Raji (cell line): ENCODE measurements around the gene DUSP28.

Source experiments
- POLR2A ChIP-seq: IDR thresholded peaks from 2 replicates; pipeline ENCODE4 v1.6.1; 2011; ENCODE audit warnings: low read depth, low read length, control low read depth; ENCODE audit not compliant: insufficient read depth

Gene DUSP28

DNA sequence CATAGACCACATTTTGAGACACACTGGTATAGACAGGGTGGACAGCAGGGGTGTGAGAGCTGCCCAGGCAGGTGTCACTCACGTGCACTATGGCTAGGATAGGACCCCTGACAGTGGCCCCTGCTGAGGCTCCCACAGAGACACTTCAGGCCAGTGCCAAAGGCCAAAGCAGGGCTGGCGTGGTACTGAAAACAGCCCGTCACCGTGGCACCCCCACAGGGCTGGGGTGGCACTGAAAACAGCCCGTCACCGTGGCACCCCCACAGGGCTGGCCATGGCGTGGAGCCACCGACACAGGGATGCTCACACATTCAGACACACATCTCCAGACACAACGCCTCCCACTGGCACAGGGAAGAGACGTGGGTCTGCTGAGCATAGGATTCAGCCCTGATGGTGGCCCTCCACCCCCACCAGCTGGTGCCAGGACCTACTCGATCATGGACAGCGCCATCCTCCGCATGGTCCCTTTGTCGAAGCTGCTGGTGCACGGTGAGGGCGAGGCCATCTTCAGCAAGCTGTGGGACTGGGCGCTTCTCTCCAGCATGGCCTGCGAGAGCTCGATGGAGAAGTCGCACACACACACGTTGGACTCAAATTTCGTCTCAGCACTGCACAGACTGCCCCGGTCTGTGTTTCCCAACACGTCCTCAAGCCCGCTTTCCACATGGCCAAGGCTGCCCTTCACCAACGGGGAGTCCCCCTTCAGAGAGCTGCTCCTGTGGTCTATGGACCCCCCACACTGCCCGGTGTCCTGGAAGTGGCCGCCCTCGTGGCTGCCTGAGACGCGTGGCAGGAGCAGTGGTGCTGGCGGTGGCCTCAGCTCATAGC, 36.5 kb upstream of the DUSP28 start:
- TF ChIP-seq POLR2A, result no peak

DNA sequence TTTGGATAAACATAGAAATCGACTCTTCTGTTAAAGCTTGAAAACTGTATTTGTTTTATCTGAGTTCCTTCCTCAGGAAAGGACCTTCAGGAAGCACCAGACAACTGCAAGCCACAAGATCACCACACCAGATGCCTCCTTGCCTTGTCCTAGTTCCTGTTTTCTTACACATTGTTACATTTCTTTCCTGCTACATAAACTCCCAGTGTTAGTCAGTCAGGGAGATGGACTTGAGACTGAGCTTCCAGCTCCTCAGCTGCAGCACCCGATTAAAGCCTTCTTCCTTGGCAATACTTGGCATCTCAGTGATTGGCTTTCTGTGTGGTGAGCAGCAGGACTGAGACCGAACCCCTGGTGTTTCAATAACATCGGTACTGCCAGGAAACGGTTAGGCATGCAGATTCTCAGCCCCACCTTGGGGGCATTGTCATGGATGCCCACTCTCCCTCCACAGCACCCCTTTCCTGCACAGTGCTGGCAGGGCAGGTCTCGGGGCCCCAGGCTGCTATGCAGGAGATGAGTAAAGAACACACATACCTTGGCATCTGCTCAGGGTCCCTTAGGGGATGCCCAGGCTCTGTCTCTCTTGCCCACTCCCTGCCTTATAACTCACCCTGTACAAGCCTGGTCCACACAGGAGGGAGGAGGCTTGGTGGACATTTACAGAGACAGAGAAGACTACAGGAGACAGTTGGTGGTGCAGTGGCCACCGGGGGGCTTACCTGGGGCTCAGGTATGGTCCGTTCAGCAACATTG, 35.0 kb upstream of the DUSP28 start:
- no peak for TF ChIP-seq POLR2A

DNA sequence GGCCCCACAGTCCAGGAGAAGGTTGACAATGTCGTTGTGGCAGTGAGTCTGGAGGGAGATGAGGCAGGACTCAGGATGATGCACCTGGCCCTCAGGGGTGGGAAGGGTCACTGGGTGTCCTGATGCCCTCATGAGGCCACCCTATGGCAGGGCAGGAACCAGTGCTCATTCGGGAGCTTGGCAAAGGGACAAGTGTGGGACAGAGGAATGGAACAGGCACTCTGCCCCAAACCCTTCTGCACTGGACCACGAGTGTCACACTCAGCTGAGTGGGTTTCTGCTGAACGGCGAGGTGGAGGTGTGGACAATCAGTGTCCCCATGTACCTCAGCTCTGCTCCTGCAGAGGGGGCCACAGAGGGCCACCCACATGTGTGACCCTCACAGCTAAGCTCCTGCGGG, 34.4 kb upstream of the DUSP28 start:
- no peak for TF ChIP-seq POLR2A

DNA sequence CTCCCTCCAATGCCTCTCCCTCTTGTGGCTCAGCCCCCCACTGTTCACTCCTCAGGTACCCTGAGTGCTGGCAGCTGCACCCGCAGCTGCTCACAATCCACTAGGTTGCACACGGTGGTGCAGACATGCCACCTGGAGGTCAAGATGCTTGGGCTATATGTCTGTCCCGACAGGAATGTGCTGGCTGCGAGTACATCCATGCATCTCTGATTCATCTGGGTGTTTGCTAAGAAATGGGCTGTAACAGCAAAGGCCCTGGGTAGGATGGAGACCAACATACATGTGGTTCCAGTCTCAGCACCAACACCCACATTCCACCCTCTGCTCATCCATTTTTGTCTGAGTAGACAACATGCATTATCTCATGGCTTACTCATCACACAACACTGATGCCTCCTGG, 33.6 kb upstream of the DUSP28 start:
- no peak for TF ChIP-seq POLR2A

DNA sequence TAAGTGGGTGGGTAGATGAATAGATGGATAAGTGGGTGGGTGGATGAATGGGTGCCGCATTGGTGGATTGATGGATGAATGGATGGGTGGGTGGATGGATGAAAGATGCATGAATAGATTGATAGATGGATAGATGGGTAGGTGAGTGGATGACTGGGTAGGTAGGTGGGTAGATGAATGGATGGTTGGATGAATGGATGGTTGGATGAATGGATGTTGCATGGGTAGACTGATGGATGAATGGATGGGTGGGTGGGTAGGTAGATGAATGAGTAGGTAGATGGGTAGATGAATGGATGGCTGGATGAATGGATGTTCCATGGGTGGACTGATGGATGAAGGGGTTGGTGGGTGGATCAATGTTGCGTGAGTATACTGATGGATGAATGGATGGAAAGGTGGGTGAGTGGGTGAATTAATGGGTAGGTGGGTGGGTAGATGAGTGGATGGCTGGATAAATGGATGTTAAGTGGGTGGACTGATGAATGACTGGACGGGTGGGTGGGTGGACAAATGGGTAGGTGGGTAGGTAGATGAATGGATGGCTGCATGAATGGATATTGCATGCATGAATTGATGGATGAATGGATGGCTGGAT, 32.9 kb upstream of the DUSP28 start:
- TF ChIP-seq POLR2A, result no peak

DNA sequence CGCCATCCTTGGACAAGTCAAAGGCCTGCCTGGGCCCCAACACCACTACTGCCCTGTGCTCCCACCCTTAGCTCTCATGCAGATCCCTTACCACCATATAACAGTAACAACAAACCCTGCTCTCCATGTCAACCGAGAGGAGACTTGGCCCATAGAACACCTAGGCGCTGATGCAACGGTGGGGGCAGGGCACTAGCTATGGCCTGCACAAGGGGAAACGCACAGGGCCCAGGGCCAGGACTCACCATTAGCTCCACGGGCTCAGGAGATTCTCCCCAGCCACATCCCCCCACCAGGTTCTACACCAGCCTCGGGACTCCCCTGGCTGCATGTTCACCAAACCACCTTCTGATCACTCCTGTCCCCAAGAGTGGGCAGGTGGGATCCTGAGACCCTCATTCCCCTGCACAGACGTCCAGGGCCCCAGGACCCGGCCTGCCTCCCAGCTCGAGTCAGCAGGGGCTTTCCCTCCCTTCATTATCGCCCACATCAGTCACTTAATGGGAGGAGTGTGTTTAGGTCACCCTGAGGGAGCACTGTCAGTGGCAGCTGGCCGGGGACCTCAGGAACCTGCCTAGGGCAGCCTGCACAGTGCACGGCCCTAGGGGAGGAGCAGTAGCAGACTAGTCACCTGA, 31.6 kb upstream of the DUSP28 start:
- TF ChIP-seq POLR2A, result no peak

DNA sequence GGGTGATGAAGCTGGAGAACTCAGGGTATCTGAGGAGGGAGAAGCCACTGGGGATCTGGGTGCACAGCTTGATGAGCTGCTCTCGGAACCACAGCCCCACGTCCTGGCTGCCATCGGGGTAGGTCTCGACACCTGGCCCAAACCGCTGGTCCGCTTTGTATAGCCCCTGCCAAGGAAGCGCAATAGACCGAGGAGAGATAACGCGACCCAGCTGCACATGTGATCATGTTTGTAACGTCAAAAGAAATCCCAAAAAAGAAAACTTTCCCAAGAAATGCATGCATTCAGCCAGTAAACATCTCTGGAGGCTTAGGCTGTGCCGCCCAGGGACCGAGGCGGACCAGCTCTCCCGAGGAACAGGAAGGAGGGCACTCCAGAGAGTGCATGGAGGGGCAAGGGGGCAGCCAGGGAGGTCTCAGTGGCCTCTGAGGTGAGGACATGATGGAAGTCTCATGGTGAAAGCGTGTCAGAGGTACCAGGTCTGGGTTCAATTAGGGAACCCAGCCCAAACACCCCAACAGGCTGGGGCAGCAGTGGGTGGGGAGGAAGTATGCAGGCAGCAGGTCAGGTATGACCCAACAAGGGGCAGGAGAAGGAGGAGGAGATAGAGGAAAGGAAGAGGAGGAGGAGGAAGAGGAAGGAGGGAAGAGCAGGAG, 30.7 kb upstream of the DUSP28 start:
- no peak for TF ChIP-seq POLR2A

DNA sequence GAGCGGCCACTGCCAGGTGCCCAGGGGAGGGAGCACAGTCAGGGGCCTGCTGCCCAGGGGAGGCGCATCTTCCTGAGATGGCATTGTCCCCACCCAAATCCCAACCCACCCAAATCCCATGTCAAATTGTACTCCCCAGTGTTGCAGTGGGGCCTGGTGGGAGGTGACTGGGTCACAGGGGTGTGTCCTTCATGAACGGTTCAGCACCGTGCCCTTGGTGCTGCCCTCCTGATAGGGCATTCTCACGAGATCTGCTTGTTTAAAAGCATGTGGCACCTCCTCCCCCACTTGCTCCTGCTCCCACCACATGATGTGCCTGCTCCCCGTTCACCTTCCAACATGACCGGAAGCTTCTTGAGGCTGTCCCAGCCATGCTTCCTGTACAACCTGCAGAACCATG, 30.0 kb upstream of the DUSP28 start:
- no peak for TF ChIP-seq POLR2A

DNA sequence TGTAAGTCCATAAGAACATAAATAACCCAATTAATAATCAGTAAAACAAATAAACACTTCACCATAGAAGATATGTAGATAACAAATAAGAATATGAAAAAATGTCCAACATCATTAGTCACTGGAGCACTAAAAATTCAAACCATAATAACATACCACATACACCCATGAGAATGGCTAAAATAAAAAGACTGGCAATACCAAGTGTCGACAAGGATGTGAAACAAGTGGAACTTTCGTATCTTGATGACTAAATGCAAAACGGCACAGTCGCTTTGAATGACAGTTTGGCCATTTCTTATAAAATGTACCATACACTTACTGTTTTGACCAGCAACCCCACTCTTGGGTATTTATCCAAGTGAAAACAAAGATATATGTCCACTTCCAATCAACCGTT, 29.1 kb upstream of the DUSP28 start:
- no peak for TF ChIP-seq POLR2A

DNA sequence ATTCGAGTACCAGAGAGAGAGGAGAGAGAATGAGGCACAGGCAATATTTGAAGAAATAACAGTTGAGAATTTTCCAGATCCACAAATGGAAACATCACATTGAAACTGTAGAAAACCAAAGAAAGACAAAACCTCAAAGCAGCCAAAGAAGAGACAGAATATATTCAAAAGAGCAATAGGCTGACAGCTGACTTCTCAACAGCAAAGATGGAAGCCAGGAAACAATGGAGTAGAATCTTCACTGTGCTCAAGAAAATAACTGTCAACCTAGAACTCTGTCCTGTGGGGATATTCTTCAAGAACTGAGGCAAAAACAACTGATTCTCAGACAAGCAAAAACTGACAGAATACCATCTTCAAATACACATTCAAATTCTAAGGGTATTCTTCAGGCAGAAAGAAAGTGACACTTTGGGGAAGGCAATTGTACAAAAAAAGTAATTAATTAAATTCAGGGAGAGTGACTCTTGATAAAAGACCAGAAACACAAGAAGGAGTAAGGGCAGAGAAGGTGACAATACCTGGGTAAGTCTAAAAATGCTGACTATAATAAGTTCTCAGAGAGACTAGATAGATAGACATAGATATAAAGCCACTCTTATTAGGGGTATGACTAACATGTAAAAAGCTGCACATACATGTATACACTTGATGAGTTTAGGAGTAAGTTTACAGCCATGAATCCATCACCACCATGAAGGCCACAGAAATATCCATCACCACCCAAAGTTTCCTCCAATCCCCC, 28.0 kb upstream of the DUSP28 start:
- no peak for TF ChIP-seq POLR2A

DNA sequence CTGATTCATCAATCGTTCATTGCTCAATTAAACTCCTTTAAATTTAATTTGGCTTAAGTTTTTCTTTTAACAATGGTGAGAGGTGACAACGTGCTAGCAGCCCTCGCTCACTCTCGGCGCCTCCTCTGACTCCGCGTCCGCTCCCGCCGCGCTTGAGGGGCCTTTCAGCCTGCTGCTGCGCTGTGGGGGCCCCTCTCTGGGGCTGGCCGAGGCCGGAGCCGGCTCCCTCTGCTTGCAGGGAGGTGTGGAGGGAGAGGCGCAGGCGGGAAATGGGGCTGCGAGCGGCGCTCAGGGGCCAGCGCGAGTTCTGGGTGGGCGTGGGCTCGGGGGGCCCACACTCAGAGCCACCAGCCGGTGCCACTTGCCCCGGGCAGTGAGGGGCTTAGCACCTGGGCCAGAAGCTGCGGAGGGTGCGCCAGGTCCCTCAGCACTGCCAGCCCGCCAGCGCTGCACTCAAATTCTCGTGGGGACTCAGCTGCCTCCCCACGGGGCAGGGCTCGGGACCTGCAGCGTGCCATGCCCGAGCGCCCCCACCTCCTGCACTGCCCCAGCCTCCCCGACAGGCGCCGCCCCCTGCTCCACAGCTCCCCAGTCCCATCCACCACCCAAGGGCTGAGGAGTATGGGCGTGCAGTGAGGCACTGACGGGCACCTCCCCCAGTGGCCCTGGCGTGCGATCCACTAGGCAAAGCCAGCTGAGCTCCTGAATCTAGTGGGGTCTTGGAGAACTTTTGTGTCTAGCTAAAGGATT, 22.0 kb upstream of the DUSP28 start:
- TF ChIP-seq POLR2A, result no peak

DNA sequence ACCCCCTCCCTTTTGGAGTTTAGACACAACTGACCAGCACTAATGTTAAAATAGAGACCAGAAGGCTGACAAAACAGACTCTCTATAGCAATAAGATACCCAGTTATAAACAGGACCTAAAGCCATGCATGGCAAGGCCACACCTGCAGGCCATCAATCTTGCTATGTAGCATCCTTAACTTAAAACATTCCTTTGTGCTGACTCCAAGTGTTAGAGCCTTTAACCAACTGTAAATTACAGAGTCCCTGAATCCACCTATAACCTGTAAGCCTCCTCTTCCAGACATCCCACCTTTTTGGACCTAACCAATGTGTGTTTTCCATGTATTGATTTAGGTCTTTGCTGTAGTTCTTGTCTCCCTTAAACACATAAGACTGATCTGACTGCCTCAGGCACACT, 20.3 kb upstream of the DUSP28 start:
- no peak for TF ChIP-seq POLR2A

DNA sequence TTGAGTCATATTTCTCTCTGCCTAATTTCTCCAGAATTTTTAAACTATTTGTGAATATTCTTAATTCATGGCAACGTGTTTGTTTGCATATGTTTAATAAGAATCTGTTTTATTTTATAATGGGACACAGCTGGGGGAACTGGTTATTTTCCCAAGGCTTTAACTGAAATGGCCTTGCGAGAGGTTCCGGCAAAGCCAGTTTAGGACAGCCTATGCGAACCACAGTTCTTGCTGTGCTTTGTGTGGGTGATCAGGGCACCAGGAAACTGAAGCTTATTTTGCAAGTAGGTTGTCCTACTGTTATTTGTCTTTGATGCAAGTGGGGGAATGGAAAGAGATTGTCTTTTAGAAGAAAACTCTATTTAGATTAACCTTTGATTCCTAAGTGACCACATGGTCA, 8.9 kb upstream of the DUSP28 start:
- no peak for TF ChIP-seq POLR2A

DNA sequence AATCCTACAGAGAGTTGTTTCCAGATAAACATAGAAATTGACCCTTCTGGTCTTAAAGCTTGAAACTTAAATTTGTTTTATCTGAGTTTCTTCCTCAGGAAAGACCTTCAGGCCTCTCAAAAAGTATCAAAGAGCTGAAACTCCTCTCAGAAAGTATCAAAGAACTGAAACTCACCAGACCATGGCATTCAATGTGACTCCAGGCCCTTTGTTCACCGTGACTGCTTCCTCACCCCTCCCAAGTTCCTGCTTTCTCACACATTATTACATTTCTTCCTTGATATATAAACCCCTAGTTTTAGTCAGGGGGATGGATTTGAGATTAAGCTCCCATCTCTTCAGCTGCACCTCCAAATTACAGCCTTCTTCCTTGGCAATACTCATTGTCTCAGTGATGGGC, 8.3 kb upstream of the DUSP28 start:
- no peak for TF ChIP-seq POLR2A
